ENCODE results near the gene KIF2B.
"Not testable (repeated sequence)": the region's sequence is repeated elsewhere in the genome, so short reads cannot be mapped to it uniquely, and the experiment has no call there.

KIF2B gene, protein sequence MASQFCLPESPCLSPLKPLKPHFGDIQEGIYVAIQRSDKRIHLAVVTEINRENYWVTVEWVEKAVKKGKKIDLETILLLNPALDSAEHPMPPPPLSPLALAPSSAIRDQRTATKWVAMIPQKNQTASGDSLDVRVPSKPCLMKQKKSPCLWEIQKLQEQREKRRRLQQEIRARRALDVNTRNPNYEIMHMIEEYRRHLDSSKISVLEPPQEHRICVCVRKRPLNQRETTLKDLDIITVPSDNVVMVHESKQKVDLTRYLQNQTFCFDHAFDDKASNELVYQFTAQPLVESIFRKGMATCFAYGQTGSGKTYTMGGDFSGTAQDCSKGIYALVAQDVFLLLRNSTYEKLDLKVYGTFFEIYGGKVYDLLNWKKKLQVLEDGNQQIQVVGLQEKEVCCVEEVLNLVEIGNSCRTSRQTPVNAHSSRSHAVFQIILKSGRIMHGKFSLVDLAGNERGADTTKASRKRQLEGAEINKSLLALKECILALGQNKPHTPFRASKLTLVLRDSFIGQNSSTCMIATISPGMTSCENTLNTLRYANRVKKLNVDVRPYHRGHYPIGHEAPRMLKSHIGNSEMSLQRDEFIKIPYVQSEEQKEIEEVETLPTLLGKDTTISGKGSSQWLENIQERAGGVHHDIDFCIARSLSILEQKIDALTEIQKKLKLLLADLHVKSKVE

DNA sequence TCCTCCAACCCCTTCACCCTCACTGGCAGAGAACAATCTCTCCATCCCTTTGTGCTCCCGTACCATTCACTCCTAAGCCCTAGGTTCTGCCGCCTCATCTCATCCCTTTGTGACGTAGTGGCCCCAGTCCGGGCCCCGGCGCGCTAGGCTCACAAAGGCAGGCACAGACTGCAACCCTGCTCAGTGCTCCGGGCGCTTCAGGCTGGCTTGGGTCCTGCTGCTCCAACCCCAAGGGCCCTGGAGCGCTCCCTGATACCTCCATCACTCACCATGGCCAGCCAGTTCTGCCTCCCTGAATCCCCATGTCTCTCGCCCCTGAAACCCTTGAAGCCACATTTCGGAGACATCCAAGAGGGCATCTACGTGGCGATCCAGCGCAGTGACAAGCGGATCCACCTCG lies at the start of gene KIF2B:
TSS of gene KIF2B (plus strand) at position 164 of the 400 bp plus-strand sequence. CDS start at position 271, 107 bp downstream.
- no peak for DNase-seq

DNA sequence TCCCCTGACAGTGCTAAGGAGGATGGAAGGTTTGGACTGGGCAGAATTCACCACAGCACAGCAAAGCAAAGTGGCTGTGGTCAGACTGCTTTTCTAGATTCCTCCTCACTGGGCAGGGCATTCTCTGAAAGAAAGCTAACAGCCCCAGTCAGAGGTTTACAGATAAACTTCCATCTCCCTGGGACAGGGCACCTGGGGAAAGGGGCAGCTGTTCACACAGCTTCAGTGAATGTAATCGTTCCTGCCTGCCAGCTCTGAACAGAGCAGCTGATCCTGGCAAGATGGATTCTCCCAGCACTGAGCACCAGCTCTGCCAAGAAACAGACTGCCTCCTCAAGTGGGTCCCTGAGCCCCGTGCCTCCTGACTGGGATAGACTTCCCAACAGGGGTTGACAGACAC lies 42.4 kb upstream of the KIF2B start:
- DNase-seq = no peak

- no peak for DNase-seq
Measured at GRCh38 chr17:53791551-53791950, 31.2 kb upstream of the KIF2B start.

- DNase-seq = no peak
Measured at GRCh38 chr17:53792451-53792850, 30.3 kb upstream of the KIF2B start.

DNA sequence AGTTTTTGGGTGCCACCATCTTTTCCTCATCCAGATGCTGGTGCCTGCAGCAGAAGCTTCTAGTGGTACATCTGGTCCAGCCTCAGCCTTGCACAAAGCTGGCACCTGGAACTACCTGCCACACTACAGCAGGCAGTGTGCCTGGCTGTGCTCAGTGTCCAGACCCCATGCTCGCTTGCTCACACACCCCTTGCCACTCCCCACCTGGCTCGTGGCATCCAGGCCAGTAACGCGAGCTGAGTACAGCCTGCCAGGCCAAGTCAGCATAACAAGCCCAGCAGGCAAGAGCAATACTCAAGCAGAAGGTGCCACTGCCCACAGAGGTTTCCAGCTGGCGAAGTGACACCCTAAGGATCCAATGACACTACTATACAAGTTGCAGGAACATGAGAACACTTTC lies 29.7 kb upstream of the KIF2B start:
- DNase-seq = no peak

DNA sequence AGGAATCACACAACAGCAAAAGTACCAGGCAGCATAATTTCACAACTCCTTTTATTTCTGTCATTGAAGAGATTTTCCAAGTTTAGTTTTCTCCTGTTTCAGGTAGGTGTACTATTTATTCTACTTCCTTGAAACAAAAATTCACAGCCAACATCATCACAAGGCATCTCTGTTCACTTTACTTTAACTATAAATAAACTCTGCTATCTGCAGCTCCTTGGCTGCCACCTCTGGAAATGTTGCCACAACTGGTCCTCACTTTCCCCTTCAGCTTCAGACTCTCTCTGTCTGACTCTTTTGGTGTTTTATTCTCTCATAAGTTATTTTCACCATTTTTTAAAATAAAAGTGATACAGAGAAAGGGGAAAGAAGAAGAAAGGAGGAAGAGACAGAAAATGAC lies 27.9 kb upstream of the KIF2B start:
- DNase-seq = no peak

GRCh38 chr17:53796642-53797041 lies 26.1 kb upstream of the KIF2B start:
- DNase-seq = no peak

GRCh38 chr17:53797501-53797900 lies 25.2 kb upstream of the KIF2B start:
- DNase-seq = no peak

GRCh38 chr17:53804437-53804836 lies 18.3 kb upstream of the KIF2B start:
- DNase-seq = no peak

GRCh38 chr17:53806473-53806872 lies 16.3 kb upstream of the KIF2B start:
- DNase-seq = no peak

GRCh38 chr17:53807286-53807685 lies 15.4 kb upstream of the KIF2B start:
- DNase-seq = no peak

- no peak for DNase-seq
Measured at GRCh38 chr17:53818271-53818670, 4.5 kb upstream of the KIF2B start.

DNA sequence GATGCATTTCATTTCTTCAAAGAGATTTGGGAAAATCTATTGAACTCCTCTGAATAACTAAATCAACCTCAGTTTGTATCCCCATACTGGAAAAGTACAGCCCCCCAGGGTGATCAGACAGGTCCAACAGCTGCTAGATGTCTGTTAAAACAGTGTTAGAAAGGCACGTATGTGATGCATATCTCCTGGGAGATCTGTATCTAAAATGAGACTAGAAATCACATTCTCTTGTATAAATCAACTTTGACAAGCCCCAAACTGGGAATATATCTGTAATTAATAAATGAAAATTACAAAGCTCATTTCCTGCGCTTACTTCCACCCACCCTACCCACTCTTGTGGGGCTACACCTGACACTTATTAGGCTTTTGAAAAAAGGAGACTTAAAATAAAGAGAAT lies 3.8 kb upstream of the KIF2B start:
- no peak for DNase-seq

- no peak for DNase-seq
Measured at GRCh38 chr17:53819956-53820355, 2.8 kb upstream of the KIF2B start.

DNA sequence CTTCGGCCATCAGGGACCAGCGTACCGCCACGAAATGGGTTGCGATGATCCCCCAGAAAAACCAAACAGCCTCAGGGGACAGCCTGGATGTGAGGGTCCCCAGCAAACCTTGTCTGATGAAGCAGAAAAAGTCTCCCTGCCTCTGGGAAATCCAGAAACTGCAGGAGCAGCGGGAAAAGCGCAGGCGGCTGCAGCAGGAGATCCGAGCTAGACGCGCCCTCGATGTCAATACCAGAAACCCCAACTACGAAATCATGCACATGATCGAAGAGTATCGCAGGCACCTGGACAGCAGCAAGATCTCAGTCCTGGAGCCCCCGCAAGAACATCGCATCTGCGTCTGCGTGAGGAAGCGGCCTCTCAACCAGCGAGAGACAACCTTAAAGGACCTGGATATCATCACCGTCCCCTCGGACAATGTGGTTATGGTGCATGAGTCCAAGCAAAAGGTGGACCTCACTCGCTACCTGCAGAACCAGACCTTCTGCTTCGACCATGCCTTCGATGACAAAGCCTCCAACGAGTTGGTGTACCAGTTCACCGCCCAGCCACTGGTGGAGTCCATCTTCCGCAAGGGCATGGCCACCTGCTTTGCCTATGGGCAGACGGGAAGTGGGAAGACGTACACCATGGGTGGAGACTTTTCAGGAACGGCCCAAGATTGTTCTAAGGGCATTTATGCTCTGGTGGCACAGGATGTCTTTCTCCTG lies 769 bp downstream of the KIF2B start:
- DNase-seq = no peak

DNA sequence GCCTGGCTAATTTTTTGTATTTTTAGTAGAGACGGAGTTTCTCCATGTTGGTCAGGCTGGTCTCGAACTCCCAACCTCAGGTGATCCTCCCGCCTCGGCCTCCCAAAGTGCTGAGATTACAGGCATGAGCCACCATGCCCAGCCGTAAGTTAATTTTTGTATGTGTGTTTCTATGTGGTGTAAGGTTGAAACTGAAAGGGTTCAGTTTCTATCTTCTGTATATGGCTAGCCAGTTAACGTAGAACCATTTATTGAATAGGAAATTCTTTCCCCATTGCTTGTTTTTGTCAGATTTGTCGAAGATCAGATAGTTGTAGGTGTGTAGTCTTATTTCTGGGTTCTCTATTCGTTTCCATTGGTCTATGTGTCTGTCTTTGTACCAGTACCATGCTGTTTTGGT lies 12.0 kb downstream of the KIF2B start:
- not testable (repeated sequence) for DNase-seq

DNA sequence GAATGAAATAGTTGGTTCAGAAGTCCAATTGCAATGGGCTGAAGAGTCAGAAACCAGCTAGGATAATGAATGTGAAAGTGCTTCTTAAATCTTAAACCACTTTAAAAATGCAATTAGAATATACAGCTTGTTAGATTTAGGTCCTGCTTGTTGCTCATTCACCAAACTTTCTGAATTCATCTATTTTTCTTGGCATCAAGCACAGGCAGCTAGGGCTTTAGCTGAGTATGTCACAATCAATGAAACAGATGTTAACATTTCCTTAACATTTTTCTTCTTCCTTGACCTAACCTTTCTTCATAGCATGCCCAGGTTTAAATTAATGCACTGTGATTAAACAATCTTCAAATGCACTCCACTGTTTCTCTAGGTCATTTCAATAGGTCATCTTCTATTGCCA lies 14.4 kb downstream of the KIF2B start:
- no peak for DNase-seq

DNA sequence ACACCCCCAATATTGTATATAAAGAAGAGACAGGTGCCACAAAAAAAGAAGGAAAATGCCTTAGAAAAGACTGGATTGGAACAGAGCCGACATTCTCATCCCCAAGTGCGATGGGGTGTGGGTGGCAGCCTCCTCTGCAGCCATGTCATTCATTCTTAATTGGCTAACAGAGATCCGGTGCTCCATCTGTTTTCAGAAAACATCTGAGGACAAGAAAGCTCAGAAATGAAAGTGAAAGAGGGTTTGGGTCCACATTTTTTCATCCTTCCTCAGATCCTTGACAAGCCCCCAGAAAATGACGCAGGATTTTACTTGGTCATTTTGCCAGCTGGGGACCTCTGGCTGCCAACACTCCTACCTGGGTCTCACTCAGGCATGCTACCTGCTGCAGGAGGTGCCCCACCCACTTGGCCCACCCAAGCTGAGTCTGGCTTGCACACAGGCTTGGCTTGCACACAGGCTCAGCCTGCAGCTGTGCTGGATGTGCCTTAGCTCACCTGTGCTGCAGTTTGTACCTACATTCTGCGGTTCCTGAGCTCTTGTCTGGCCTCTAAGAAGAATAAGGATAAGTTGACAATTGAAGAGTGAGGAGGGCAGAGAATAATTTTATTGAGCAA lies 21.9 kb downstream of the KIF2B start:
- DNase-seq = no peak

DNA sequence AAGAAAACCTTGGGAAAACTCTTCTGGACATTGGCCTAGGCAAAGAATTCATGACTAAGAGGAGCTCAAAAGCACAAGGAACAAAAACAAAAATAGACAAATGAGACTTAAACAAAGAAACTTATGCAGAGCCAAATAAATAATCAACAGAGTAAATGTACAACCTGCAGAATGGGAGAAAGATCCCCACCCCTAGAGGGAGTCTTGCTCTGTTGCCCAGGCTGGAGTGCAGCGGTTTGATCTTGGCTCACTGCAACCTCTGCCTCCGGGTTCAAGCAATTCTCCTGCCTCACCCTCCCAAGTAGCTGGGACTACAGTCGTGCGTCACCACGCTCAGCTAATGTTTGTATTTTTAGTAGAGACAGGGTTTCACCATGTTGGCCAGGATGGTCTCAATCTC lies 48.4 kb downstream of the KIF2B start:
- DNase-seq = not testable (repeated sequence)
